H1 (cell line): Measurements from ENCODE around the gene HMCN2. TPM values are rescaled to one million over a fixed set of nuclear protein-coding genes. Genes with fewer than 3 reads are reported as not detected.

Experiments
- GTF2F1 ChIP-seq: IDR thresholded peaks from 2 replicates; pipeline ENCODE4 v1.6.1; 2012; ENCODE audit warnings: low read depth, low read length, improper control_type of control experiment, borderline replicate concordance
- HDAC6 ChIP-seq: IDR thresholded peaks from one replicate; pipeline ENCODE4 v1.7.1; 2012; ENCODE audit warnings: low read depth, mild to moderate bottlenecking, inconsistent platforms, low read length, moderate library complexity
- polyA plus RNA-seq, 7 experiments: library from polyadenylated mRNA; depleted of rRNA in 3 of 7; stranded (reverse) in 5 of 7; unstranded in 2 of 7; fragments of >200 nt in 5 of 7; fragments of 200-250 nt in 2 of 7; gene quantifications; 1 replicate in 5 of 7; 2 replicates in 1 of 7; 4 replicates in 1 of 7; pipeline versions ENCODE4 v1.2.1 to v1.2.3, GENCODE V29; 2011 to 2013; ENCODE audit warnings: missing spikeins in 2 of 7, mixed read lengths in 2 of 7
- total RNA-seq: library from RNA; stranded (reverse); fragmentation: NEBNext Ultra II Directional; extraction: Animal tissue kit (Norgen Biotek cat#: 25700); gene quantifications from 2 replicates; pipeline ENCODE4 v1.2.1, GENCODE V29; 2021
- TF ChIP-seq, protein P1 (sequence below): fragments of 300-600 bp; sonication (generic); IDR thresholded peaks from 2 replicates; pipeline ENCODE4 v1.7.1; 2012; ENCODE audit warnings: low read length, moderate library complexity, mild to moderate bottlenecking, inconsistent platforms; ENCODE audit not compliant: insufficient replicate concordance

HMCN2 gene
- total and polyA plus RNA-seq, 2 of the 8 experiments (the other 6 are each of a cell fraction or from before 2014, with no cell fraction given), result 5.0 to 9.1 TPM

- TF ChIP-seq, protein P1, sequence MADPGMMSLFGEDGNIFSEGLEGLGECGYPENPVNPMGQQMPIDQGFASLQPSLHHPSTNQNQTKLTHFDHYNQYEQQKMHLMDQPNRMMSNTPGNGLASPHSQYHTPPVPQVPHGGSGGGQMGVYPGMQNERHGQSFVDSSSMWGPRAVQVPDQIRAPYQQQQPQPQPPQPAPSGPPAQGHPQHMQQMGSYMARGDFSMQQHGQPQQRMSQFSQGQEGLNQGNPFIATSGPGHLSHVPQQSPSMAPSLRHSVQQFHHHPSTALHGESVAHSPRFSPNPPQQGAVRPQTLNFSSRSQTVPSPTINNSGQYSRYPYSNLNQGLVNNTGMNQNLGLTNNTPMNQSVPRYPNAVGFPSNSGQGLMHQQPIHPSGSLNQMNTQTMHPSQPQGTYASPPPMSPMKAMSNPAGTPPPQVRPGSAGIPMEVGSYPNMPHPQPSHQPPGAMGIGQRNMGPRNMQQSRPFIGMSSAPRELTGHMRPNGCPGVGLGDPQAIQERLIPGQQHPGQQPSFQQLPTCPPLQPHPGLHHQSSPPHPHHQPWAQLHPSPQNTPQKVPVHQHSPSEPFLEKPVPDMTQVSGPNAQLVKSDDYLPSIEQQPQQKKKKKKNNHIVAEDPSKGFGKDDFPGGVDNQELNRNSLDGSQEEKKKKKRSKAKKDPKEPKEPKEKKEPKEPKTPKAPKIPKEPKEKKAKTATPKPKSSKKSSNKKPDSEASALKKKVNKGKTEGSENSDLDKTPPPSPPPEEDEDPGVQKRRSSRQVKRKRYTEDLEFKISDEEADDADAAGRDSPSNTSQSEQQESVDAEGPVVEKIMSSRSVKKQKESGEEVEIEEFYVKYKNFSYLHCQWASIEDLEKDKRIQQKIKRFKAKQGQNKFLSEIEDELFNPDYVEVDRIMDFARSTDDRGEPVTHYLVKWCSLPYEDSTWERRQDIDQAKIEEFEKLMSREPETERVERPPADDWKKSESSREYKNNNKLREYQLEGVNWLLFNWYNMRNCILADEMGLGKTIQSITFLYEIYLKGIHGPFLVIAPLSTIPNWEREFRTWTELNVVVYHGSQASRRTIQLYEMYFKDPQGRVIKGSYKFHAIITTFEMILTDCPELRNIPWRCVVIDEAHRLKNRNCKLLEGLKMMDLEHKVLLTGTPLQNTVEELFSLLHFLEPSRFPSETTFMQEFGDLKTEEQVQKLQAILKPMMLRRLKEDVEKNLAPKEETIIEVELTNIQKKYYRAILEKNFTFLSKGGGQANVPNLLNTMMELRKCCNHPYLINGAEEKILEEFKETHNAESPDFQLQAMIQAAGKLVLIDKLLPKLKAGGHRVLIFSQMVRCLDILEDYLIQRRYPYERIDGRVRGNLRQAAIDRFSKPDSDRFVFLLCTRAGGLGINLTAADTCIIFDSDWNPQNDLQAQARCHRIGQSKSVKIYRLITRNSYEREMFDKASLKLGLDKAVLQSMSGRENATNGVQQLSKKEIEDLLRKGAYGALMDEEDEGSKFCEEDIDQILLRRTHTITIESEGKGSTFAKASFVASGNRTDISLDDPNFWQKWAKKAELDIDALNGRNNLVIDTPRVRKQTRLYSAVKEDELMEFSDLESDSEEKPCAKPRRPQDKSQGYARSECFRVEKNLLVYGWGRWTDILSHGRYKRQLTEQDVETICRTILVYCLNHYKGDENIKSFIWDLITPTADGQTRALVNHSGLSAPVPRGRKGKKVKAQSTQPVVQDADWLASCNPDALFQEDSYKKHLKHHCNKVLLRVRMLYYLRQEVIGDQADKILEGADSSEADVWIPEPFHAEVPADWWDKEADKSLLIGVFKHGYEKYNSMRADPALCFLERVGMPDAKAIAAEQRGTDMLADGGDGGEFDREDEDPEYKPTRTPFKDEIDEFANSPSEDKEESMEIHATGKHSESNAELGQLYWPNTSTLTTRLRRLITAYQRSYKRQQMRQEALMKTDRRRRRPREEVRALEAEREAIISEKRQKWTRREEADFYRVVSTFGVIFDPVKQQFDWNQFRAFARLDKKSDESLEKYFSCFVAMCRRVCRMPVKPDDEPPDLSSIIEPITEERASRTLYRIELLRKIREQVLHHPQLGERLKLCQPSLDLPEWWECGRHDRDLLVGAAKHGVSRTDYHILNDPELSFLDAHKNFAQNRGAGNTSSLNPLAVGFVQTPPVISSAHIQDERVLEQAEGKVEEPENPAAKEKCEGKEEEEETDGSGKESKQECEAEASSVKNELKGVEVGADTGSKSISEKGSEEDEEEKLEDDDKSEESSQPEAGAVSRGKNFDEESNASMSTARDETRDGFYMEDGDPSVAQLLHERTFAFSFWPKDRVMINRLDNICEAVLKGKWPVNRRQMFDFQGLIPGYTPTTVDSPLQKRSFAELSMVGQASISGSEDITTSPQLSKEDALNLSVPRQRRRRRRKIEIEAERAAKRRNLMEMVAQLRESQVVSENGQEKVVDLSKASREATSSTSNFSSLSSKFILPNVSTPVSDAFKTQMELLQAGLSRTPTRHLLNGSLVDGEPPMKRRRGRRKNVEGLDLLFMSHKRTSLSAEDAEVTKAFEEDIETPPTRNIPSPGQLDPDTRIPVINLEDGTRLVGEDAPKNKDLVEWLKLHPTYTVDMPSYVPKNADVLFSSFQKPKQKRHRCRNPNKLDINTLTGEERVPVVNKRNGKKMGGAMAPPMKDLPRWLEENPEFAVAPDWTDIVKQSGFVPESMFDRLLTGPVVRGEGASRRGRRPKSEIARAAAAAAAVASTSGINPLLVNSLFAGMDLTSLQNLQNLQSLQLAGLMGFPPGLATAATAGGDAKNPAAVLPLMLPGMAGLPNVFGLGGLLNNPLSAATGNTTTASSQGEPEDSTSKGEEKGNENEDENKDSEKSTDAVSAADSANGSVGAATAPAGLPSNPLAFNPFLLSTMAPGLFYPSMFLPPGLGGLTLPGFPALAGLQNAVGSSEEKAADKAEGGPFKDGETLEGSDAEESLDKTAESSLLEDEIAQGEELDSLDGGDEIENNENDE, result no peak
- TF ChIP-seq GTF2F1 (no peak), HDAC6 (no peak)
Observed at GRCh38 chr9:130351343-130351742, 85.8 kb downstream of the HMCN2 start (continued).
